ENCODE data around the gene TMEM245. TPM values are rescaled to one million over a fixed set of nuclear protein-coding genes. Genes with fewer than 3 reads are reported as not detected.

TMEM245 gene
- total and polyA plus RNA-seq, 2 of the 13 experiments (the other 11 are each of a cell fraction or from before 2014, with no cell fraction given) = 53.5 to 55.4 TPM

- Histone ChIP-seq H2AFZ (ENCODE audit: low read length) (no peak overlapping the region), H3K9me3 (ENCODE audit: low read length) (no peaks in the 10 kb centered on the region), H3K27ac (ENCODE audit: extremely low read length, insufficient read depth, low read length) (no peak overlapping the region), H3K79me2 (ENCODE audit: insufficient read depth, low read length) (peaks cover 6% of the 10 kb centered on the region), H3K4me3 (replicated peaks in 1 of 3; ENCODE audit: insufficient read depth in 1 of 3, low read depth in 2 of 3, low read length in 3 of 3) (no peak overlapping the region), H3K4me2 (ENCODE audit: low read depth, low read length) (no peak overlapping the region), H4K20me1 (ENCODE audit: insufficient read depth, low read length) (no peaks in the 10 kb centered on the region), H3K27me3 (ENCODE audit: control insufficient read depth in 1 of 2, insufficient read depth in 2 of 2, low read length in 2 of 2) (no peaks in the 10 kb centered on the region), H3K9ac (ENCODE audit: insufficient read depth, low read depth, low read length) (no peak overlapping the region), H3K4me1 (ENCODE audit: insufficient read depth, low read length) (peaks cover 57% of the 10 kb centered on the region), H3K36me3 (replicated peaks in 1 of 2; ENCODE audit: control insufficient read depth in 1 of 2, insufficient read depth in 2 of 2, low read length in 2 of 2) (peaks cover 2 to 8% of the 10 kb centered on the region in 2 experiments; a peak in 4 of 5 replicates)
- intact Hi-C loops (cut with micrococcal nuclease; ENCODE audit: unreplicated experiment) (no loop called here), in situ Hi-C loops (cut with HindIII; ENCODE audit: extremely low pct_ligation_motif_present, low pct_unique_long_range_greater_than_20kb) (no loop called here)
- no TSS peak for BruUV-seq (replicated peaks)
- 95% methylated on average over 7 of the region's 7 CpGs for WGBS (ENCODE audit: low lambda C conversion rate)
- no peak for TF ChIP-seq ZNF597 (CRISPR knock-in tag; IDR thresholded peaks at IDR 0.05)
- TF ChIP-seq ZNF605 (CRISPR knock-in tag; IDR thresholded peaks at IDR 0.05) = no peak
- no peak for TF ChIP-seq HNF4A (CRISPR knock-in tag; IDR thresholded peaks at IDR 0.05)
- TF ChIP-seq, protein P1, sequence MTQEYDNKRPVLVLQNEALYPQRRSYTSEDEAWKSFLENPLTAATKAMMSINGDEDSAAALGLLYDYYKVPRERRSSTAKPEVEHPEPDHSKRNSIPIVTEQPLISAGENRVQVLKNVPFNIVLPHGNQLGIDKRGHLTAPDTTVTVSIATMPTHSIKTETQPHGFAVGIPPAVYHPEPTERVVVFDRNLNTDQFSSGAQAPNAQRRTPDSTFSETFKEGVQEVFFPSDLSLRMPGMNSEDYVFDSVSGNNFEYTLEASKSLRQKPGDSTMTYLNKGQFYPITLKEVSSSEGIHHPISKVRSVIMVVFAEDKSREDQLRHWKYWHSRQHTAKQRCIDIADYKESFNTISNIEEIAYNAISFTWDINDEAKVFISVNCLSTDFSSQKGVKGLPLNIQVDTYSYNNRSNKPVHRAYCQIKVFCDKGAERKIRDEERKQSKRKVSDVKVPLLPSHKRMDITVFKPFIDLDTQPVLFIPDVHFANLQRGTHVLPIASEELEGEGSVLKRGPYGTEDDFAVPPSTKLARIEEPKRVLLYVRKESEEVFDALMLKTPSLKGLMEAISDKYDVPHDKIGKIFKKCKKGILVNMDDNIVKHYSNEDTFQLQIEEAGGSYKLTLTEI (CRISPR knock-in tag; conservative IDR thresholded peaks at IDR 0.05) = no peak
- no peak for TF ChIP-seq HMG20B (CRISPR knock-in tag; conservative IDR thresholded peaks at IDR 0.05)
- TF ChIP-seq ATF7 (IDR thresholded peaks at IDR 0.05) = no peak
- TF ChIP-seq ATF7 (CRISPR knock-in tag; IDR thresholded peaks at IDR 0.05) = no peak
- TF ChIP-seq SIX4 (CRISPR knock-in tag; IDR thresholded peaks at IDR 0.05) = no peak
- no peak for TF ChIP-seq ZNF747 (CRISPR knock-in tag; IDR thresholded peaks at IDR 0.05; ENCODE audit: borderline replicate concordance)
- no peak for TF ChIP-seq ZNF292 (CRISPR knock-in tag; IDR thresholded peaks at IDR 0.05; ENCODE audit: borderline replicate concordance, low read depth)
- TF ChIP-seq ZNF317 (CRISPR knock-in tag; IDR thresholded peaks at IDR 0.05) = no peak
- no peak for TF ChIP-seq LCORL (IDR thresholded peaks at IDR 0.05)
- TF ChIP-seq LCORL (CRISPR knock-in tag; IDR thresholded peaks at IDR 0.05) = no peak
- TF ChIP-seq ZBTB49 (CRISPR knock-in tag; IDR thresholded peaks at IDR 0.05; ENCODE audit: borderline replicate concordance) = no peak
- TF ChIP-seq PHB2 (IDR thresholded peaks at IDR 0.05; ENCODE audit: partially characterized antibody) = no peak
- FAIRE-seq = no peak
- no peak for DNase-seq (ENCODE audit: low spot score)
- POLR2A ChIA-PET = no interaction called here
- ATAC-seq = no peak
- CTCF ChIA-PET (ENCODE audit: low intra/inter-chr PET ratio, low total read pairs) = no interaction called here
These were observed 93.4 kb downstream of the TMEM245 start for GRCh38 chr9:109026306-109026705.

All from HepG2 (cell line).